Mesendoderm (in vitro differentiated cells): Measurements from ENCODE around the gene XDH.
A peak's percentile ranks its signal among the peaks of the same experiment; 100 is the strongest.

Experiments
- DNase-seq: peaks from one replicate; pipeline ENCODE4 v3.0.0; 2013
- H2AK5ac ChIP-seq: 2 replicates; pipeline ENCODE4 v1.6.1; 2013; ENCODE audit warnings: low read length, inconsistent platforms
- H2BK120ac ChIP-seq: 2 replicates; pipeline ENCODE4 v1.6.1; 2013; ENCODE audit warnings: low read depth, mild to moderate bottlenecking, low read length, moderate library complexity, mixed read lengths
- H2BK15ac ChIP-seq: replicated peaks from 2 replicates; pipeline ENCODE4 v1.6.1; 2013; ENCODE audit warnings: low read depth, mild to moderate bottlenecking, moderate library complexity
- H2BK5ac ChIP-seq: 2 replicates; pipeline ENCODE4 v1.6.1; 2013; ENCODE audit warnings: low read length, inconsistent platforms
- H3K18ac ChIP-seq: 2 replicates; pipeline ENCODE4 v1.6.1; 2013; ENCODE audit warnings: mild to moderate bottlenecking, low read length, mixed read lengths
- H3K23ac ChIP-seq: one replicate; pipeline ENCODE4 v1.6.1; 2013; ENCODE audit warnings: low read length
- H3K27ac ChIP-seq: 2 replicates; pipeline ENCODE4 v1.5.1; 2013; ENCODE audit warnings: low read depth, mild to moderate bottlenecking, inconsistent platforms, low read length, moderate library complexity
- H3K27me3 ChIP-seq: 2 replicates; pipeline ENCODE4 v1.6.1; 2013; ENCODE audit warnings: low read length, control low read depth, mild to moderate bottlenecking, inconsistent platforms; ENCODE audit not compliant: insufficient read depth, poor library complexity
- H3K36me3 ChIP-seq: 2 replicates; pipeline ENCODE4 v1.6.1; 2013; ENCODE audit warnings: low read length, inconsistent platforms; ENCODE audit not compliant: control insufficient read depth, insufficient read depth
- H3K4ac ChIP-seq: one replicate; pipeline ENCODE4 v1.6.1; 2013; ENCODE audit warnings: low read depth, mild to moderate bottlenecking, low read length, moderate library complexity
- H3K4me1 ChIP-seq: 2 replicates; pipeline ENCODE4 v1.6.1; 2013; ENCODE audit warnings: low read depth, low read length, inconsistent platforms; ENCODE audit not compliant: control insufficient read depth
- H3K4me2 ChIP-seq: 2 replicates; pipeline ENCODE4 v1.6.1; 2013; ENCODE audit warnings: low read length
- H3K4me3 ChIP-seq: 2 replicates; pipeline ENCODE4 v1.5.1; 2013; ENCODE audit warnings: mild to moderate bottlenecking, low read length
- H3K56ac ChIP-seq: one replicate; pipeline ENCODE4 v1.6.1; 2013; ENCODE audit warnings: low read length
- H3K79me1 ChIP-seq: 2 replicates; pipeline ENCODE4 v1.6.1; 2013; ENCODE audit warnings: low read length, inconsistent platforms
- H3K79me2 ChIP-seq: 2 replicates; pipeline ENCODE4 v1.6.1; 2013; ENCODE audit warnings: mild to moderate bottlenecking, low read length; ENCODE audit not compliant: control insufficient read depth, insufficient read depth
- H3K9ac ChIP-seq: 2 replicates; pipeline ENCODE4 v1.6.1; 2013; ENCODE audit warnings: low read length, inconsistent platforms
- H4K5ac ChIP-seq: one replicate; pipeline ENCODE4 v1.6.1; 2013; ENCODE audit warnings: low read length
- H4K8ac ChIP-seq: one replicate; pipeline ENCODE4 v1.6.1; 2013; ENCODE audit warnings: low read depth, mild to moderate bottlenecking, control low read depth, low read length, moderate library complexity
- WGBS: extraction: QIAGEN DNeasy Blood & Tissue Kit; methylation state at CpG from one replicate; pipeline ENCODE4 v1.1.7; 2013; ENCODE audit warnings: low lambda C conversion rate, missing lambda C conversion rate; ENCODE audit not compliant: insufficient coverage; ENCODE audit errors: extremely low coverage; 5-methylcytosine and 5-hydroxymethylcytosine counted together

Gene XDH

DNA sequence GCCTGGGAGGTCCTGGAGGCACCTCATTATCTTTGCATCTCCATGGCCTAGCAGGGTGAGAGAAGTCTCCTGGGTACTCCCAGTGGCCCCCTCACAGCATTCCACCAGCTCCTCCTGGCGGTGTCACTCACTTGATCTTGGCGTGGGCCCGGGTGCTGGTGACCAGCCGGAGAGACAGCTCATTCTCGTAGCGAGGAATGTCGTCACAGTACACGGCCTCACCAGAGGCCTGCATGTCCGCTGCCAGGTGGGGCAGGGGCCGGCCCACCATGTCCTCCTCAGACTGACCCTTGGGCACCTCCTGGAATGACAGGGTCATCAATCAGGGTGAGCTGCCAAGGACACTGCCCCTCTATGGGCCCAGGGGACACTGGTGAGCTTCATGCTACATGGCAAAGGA lies 42.4 kb downstream of the XDH start:
- H3K4me2 ChIP-seq = no peak overlapping the region
- H3K27me3 ChIP-seq = no peaks in the 10 kb centered on the region
- H2BK5ac ChIP-seq = no peak overlapping the region
- no peak overlapping the region for H4K8ac ChIP-seq
- no peak overlapping the region for H3K4me3 ChIP-seq
- DNase-seq = no peak
- H3K79me2 ChIP-seq = no peaks in the 10 kb centered on the region
- no peak overlapping the region for H2AK5ac ChIP-seq
- H3K36me3 ChIP-seq = no peaks in the 10 kb centered on the region
- H3K23ac ChIP-seq = no peak overlapping the region
- no CpG with 5 or more reads among the region's 10 CpGs for WGBS
- H2BK120ac ChIP-seq = no peak overlapping the region
- H3K9ac ChIP-seq = no peak overlapping the region
- peaks cover 4% of the 10 kb centered on the region for H3K4me1 ChIP-seq
- no peak overlapping the region for H3K18ac ChIP-seq
- H3K56ac ChIP-seq = no peak overlapping the region
- H3K27ac ChIP-seq = no peak overlapping the region
- H3K4ac ChIP-seq = no peak overlapping the region
- no peak overlapping the region for H4K5ac ChIP-seq
- H2BK15ac ChIP-seq = no peak overlapping the region
- no peaks in the 10 kb centered on the region for H3K79me1 ChIP-seq

DNA sequence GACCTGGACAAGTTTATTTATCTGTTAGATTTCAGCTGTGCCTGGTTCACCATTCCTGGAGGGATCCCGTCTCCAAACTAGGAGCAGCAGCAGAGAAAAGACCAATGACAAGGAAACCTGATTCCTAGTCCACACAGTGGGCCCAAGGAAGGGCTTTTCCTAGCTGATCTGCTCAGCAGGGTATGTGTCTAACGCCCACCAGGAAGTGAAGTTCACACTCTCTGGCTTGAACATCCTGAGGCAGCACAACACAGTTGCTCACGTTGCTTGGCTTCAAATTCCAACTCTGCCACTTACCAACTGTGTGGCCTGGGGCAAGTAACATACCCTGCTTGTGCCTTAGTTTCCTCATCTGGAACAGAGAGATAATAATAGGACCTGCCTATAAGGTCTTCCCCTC lies 42.9 kb downstream of the XDH start:
- DNase-seq = peak; percentile 73
- Histone ChIP-seq H3K18ac (no peak overlapping the region), H2AK5ac (no peak overlapping the region), H3K4me2 (no peak overlapping the region), H2BK120ac (no peak overlapping the region), H3K27me3 (no peaks in the 10 kb centered on the region), H3K23ac (no peak overlapping the region), H3K79me1 (no peaks in the 10 kb centered on the region), H4K8ac (no peak overlapping the region), H3K56ac (no peak overlapping the region), H3K36me3 (no peaks in the 10 kb centered on the region), H3K79me2 (no peaks in the 10 kb centered on the region), H3K4me3 (no peak overlapping the region), H3K4me1 (peaks cover 4% of the 10 kb centered on the region), H3K4ac (no peak overlapping the region), H2BK15ac (no peak overlapping the region), H3K9ac (no peak overlapping the region), H4K5ac (no peak overlapping the region), H2BK5ac (no peak overlapping the region), H3K27ac (no peak overlapping the region)
- no CpG with 5 or more reads among the region's 3 CpGs for WGBS

DNA sequence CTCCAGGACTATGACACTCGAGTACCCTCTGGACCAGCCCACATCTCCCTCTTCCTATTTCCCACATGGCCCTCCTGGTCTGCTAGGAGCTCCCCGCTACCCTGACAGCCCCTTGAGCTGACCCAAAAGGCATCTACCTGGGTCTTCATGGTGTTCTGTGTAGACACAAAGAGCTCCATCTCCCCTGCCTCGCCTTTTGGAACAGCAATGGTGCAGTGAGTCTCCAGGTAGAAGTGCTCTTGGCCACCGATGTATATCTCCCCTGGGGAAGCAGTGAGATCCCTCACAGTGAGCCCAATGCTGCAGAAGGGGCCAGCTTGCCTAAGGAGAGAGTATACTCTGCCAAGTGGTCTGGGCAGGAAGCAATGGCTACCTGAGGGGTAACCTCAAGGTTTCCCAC lies 47.8 kb downstream of the XDH start:
- no peaks in the 10 kb centered on the region for H3K79me1 ChIP-seq
- no peak overlapping the region for H3K23ac ChIP-seq
- no peak overlapping the region for H3K18ac ChIP-seq
- DNase-seq = no peak
- no peaks in the 10 kb centered on the region for H3K79me2 ChIP-seq
- H3K27me3 ChIP-seq = no peaks in the 10 kb centered on the region
- no peak overlapping the region for H3K4me2 ChIP-seq
- no peaks in the 10 kb centered on the region for H3K36me3 ChIP-seq
- no peak overlapping the region for H3K56ac ChIP-seq
- H4K5ac ChIP-seq = no peak overlapping the region
- H2BK5ac ChIP-seq = no peak overlapping the region
- H3K4ac ChIP-seq = no peak overlapping the region
- H3K4me1 ChIP-seq = peaks cover under 1% of the 10 kb centered on the region
- H3K9ac ChIP-seq = no peak overlapping the region
- no peak overlapping the region for H2BK120ac ChIP-seq
- H3K4me3 ChIP-seq = no peak overlapping the region
- no peak overlapping the region for H4K8ac ChIP-seq
- WGBS = no CpG with 5 or more reads among the region's 4 CpGs
- H2AK5ac ChIP-seq = no peak overlapping the region
- no peak overlapping the region for H2BK15ac ChIP-seq
- no peak overlapping the region for H3K27ac ChIP-seq

DNA sequence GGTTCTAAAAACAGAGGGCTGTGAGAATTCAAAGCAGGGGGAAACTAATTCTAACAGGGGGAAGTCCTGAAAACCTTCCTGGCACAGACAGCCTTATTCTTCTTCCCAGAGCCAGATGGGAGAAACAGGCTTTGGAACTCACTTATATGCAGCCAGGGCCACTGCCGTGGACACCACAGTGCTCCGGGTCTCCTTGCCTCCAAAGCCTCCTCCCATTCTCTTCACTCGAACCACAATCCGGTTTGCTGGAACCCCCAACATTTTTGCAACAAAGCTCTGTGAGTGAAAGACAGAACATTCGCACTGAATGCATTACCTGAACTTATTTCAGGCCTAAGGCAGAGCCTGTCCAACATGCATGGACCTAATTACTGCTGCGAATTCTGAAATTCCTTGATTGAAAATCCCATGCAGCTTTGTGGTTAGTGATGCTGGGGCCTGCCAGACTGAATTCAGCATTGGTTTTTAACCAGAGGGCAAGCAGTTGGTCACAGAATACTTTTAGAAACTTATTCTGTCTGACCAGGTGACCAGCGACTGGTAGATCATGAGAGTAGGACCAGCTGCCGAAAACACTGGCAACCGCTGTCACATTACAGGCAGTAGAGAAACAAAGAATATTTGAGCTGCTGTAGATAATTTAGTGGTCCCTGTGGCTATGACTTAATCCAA lies 48.6 kb downstream of the XDH start:
- H3K18ac ChIP-seq = no peak overlapping the region
- WGBS = no CpG with 5 or more reads among the region's 9 CpGs
- no peaks in the 10 kb centered on the region for H3K27me3 ChIP-seq
- H3K23ac ChIP-seq = no peak overlapping the region
- no peak overlapping the region for H3K4me3 ChIP-seq
- H3K79me2 ChIP-seq = no peaks in the 10 kb centered on the region
- no peak overlapping the region for H2BK5ac ChIP-seq
- H3K36me3 ChIP-seq = no peaks in the 10 kb centered on the region
- H3K27ac ChIP-seq = no peak overlapping the region
- no peak overlapping the region for H2BK120ac ChIP-seq
- no peaks in the 10 kb centered on the region for H3K4me1 ChIP-seq
- H3K79me1 ChIP-seq = no peaks in the 10 kb centered on the region
- no peak overlapping the region for H3K4me2 ChIP-seq
- H3K9ac ChIP-seq = no peak overlapping the region
- H4K8ac ChIP-seq = no peak overlapping the region
- no peak for DNase-seq
- no peak overlapping the region for H4K5ac ChIP-seq
- H3K4ac ChIP-seq = no peak overlapping the region
- no peak overlapping the region for H2AK5ac ChIP-seq
- no peak overlapping the region for H3K56ac ChIP-seq
- no peak overlapping the region for H2BK15ac ChIP-seq

DNA sequence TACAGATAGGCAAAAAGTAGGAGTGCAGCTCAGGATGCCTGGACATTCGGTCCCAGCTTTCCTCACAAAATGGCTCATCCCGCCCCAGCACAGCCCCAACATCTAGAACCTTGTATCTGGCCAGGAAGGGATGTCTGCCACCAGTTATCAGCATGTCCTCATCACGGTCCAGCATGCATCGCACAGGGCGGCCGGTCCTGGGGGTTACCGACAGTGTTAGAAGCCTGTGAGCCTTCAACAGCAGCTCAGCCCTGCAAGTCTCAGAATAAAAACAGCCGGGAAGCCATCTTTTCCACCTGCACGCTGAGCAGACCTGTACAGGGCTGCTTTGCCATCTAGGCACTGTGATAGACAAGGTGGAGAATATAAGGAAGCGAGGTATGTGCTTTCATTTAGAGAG lies 49.2 kb downstream of the XDH start:
- Histone ChIP-seq H3K79me2 (no peaks in the 10 kb centered on the region), H3K4me2 (no peak overlapping the region), H3K79me1 (no peaks in the 10 kb centered on the region), H3K27ac (no peak overlapping the region), H3K27me3 (no peaks in the 10 kb centered on the region), H3K4ac (no peak overlapping the region), H3K36me3 (no peaks in the 10 kb centered on the region), H3K4me1 (no peaks in the 10 kb centered on the region), H3K23ac (no peak overlapping the region), H4K8ac (no peak overlapping the region), H2BK15ac (no peak overlapping the region), H2BK5ac (no peak overlapping the region), H2AK5ac (no peak overlapping the region), H3K18ac (no peak overlapping the region), H3K56ac (no peak overlapping the region), H3K4me3 (no peak overlapping the region), H4K5ac (no peak overlapping the region), H3K9ac (no peak overlapping the region), H2BK120ac (no peak overlapping the region)
- WGBS = no CpG with 5 or more reads among the region's 10 CpGs
- DNase-seq = no peak
